ENCODE data around the gene UBE4A.

DNA sequence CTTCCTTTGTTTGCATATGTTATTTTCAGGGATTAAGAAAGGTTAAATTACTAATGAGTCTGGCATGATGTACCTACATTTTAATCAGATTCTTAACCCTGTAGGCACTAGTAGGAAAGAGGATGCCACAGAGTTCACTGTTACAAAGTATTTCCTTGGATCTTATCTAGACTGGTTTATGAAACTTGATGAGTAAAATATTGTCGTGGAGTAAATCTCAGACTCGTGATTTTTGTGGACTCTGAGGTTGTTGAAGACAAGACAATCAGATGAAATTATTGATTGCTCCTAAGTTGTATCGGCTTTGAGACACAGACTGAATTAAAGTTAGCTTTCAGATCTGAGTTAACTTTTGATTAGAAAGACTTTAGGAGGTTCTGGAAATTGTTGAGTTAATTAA is 82.9 kb downstream of the UBE4A start:
- TF ChIP-seq, protein P1, sequence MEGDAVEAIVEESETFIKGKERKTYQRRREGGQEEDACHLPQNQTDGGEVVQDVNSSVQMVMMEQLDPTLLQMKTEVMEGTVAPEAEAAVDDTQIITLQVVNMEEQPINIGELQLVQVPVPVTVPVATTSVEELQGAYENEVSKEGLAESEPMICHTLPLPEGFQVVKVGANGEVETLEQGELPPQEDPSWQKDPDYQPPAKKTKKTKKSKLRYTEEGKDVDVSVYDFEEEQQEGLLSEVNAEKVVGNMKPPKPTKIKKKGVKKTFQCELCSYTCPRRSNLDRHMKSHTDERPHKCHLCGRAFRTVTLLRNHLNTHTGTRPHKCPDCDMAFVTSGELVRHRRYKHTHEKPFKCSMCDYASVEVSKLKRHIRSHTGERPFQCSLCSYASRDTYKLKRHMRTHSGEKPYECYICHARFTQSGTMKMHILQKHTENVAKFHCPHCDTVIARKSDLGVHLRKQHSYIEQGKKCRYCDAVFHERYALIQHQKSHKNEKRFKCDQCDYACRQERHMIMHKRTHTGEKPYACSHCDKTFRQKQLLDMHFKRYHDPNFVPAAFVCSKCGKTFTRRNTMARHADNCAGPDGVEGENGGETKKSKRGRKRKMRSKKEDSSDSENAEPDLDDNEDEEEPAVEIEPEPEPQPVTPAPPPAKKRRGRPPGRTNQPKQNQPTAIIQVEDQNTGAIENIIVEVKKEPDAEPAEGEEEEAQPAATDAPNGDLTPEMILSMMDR (IDR thresholded peaks at IDR 0.05) = no peak
- TF ChIP-seq POLR2A (IDR thresholded peaks at IDR 0.05) = no peak
- no peak for TF ChIP-seq POLR2AphosphoS5 (IDR thresholded peaks at IDR 0.05)
